GM19372 (cell line): ENCODE results near the gene COQ5.

Experiments
- ATAC-seq: cut with Tn5 transposase; IDR thresholded peaks from one replicate; pipeline ENCODE4 v1.9.1; 2021; ENCODE audit warnings: mild to moderate bottlenecking, low read depth, moderate library complexity; ENCODE audit not compliant: unreplicated experiment

COQ5 gene

DNA sequence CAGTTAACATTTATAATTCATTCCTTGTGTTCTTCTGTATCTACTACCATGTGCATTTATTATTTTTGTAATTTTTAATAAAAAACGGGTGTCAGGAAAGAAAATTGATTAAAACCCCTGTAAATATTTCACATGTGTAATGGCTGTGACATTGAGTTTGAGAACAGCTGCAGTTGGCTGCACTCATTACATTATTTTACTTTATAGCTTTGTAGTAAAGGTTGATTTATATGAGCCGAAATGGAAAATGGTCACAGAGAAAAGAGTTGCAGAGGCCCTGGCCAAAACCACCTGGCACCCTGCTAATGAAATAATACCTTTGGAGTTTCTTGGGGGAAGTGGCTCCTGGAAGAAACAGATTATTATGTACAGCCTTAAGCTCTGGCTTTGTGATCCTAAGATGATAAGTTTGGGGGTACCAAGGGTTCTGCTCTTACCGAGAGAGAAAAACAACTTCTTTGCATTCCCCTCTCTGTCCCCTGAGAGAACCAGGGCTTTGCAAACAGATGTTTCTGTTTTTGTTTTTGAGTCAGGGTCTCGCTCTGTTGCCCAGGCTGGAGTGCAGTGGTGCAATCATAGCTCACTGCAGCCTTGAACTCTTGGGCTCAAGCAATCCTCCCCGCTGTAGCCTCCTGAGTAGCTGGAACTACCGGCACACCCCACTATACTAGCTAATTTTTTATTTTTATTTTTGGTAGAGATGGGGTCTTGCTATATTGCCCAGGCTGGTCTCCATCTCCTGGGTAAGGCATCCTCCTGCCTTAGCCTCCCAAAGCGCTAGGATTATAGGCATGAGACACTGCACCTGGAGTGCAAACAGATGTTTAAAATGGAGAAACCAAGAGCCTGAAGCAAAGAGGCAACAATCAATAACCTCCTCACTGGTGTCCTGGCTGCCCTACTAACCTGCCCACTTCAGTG lies 42.7 kb downstream of the COQ5 start:
- no peak for ATAC-seq

DNA sequence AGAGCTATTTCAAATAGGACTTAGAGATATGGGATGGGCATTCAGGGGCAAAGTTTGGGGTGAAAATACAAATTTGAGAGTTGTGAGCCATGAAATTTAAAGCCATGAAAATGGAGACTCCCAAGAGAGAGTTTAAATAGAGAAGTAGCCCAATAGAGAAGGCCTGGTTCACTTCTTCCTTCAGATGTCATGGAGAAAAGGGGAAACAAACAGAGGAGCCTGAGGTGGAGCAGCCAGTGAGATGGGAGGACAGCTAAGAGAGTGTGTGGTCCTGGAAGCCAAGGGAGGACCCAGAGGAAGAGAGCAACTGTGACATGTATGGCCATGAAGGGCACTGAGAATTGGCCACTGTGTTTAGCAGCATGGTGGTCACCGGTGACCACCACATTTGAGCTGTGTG lies 45.3 kb downstream of the COQ5 start:
- no peak for ATAC-seq

- no peak for ATAC-seq
These were observed 47.8 kb downstream of the COQ5 start for GRCh38 chr12:120481022-120481767.

GRCh38 chr12:120480211-120480610 lies 48.7 kb downstream of the COQ5 start:
- no peak for ATAC-seq

DNA sequence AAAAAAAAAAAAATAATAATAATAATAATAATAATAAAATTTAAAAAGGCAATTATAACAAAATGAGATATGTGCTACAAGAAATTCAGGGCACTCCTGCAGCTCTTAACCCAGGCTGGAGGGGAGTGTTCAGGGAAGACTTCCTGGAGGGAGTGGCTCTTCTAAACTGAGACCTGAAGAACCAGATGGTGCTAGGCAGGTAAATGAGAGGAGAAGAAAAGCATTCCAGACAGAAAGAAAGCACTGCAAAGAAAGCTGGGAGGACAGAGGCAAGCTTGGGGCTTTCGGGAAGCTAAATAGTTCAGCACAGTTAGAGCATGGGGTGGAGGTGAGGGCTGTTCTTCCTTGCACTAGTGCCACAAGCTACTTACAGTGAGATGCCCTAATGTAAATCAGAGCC lies 49.5 kb downstream of the COQ5 start:
- no peak for ATAC-seq

DNA sequence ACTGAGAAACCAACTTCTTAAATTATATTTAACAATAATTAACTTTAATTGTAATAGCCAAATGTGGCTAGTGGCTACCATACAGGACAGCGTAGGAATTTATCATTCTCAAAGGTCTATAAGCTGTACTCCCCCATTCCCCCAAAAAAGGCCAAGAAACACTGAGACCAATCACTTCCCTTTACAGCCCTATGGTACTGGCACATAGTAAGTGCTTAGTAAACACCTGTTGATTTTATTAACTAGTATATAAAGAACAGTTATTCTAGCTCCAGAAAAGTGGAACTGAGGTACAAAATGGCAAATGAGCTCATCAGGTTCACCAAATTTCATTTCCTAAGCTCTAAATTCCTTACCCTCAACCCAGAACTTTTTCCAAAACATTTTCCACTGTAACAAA lies 53.3 kb downstream of the COQ5 start:
- no peak for ATAC-seq

GRCh38 chr12:120474616-120474960 lies 54.4 kb downstream of the COQ5 start:
- no peak for ATAC-seq

GRCh38 chr12:120473807-120474615 lies 54.9 kb downstream of the COQ5 start:
- no peak for ATAC-seq

- no peak for ATAC-seq
These were observed 56.4 kb downstream of the COQ5 start for GRCh38 chr12:120472521-120472920.

DNA sequence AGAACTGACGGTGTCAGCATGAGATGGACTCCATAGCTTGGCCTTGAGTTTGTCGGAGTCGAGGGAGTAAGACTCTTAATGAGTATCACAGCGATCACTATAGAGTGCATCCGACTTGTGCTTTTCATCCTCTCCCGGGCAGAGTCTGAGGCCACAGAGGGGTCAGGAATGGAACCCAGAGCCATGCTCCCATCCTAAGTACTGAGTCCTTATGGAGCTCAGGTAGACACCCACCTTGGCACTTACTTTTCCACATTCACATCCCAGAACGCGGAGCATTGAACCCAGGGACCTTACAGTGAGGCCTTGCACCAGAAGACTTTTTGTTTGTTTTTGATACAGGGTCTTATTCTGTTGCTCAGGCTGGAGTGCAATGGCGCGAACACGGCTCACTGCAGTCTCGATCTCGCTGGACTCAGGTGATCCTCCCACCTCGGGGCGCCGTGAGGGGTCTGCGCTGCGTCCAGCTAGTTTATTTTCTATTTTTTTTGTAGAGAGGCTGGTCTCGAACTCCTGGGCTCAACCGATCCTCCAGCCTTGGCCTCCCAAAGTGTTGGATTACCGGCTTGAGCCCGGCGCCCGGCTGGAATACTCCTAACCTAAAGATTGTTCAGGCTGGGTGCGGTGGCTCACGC lies 58.7 kb downstream of the COQ5 start:
- ATAC-seq = no peak

GRCh38 chr12:120469450-120470149 lies 59.4 kb downstream of the COQ5 start, which contains the start of gene SRSF9:
Gene SRSF9, minus strand, starts transcription at chr12:120469748. Its CDS starts 139 bp downstream, at chr12:120469609.
- ATAC-seq = peak; percentile 90

- peak; percentile 24 for ATAC-seq
These were observed 60.0 kb downstream of the COQ5 start for GRCh38 chr12:120468821-120469449.

- no peak for ATAC-seq
These were observed 60.6 kb downstream of the COQ5 start for GRCh38 chr12:120468325-120468820.

DNA sequence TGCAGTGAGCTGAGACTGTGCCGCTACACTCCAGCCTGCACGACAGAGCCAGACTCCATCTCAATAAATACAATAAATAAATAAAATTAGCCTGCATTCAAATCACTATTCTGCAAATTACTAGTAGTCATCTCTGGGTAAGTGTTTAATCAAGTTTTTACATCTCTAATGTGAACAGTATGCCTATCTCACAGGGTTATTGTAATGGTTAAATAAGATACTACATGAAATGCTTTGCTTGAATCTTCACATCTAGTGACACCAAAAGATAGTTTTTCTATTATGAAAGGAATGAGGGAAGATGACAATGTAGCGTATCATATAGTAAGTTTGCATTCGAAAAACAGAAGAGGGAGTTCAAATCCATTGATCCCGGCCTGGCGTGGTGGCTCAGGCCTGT lies 61.5 kb downstream of the COQ5 start:
- no peak for ATAC-seq

- ATAC-seq = no peak
These were observed 62.2 kb downstream of the COQ5 start for GRCh38 chr12:120466560-120467315.

DNA sequence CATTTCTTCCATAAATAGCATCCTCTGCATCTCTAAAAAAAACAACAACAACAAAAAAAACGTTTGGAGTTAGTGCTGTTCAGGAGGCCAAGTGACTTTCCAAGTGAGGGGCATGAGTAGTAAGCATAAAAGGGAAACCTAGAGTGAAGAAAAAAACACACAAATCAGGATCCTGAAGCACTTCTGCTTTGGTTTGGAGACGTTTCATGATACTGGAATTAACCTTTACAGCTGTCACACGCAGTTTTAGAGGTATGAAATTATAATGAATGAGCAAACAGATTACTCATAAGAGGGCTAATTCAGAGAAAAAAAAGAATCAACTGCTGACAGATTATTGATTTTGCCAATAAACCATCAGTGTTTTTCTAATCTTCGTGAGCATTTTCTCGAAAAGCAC lies 63.2 kb downstream of the COQ5 start:
- ATAC-seq = no peak

DNA sequence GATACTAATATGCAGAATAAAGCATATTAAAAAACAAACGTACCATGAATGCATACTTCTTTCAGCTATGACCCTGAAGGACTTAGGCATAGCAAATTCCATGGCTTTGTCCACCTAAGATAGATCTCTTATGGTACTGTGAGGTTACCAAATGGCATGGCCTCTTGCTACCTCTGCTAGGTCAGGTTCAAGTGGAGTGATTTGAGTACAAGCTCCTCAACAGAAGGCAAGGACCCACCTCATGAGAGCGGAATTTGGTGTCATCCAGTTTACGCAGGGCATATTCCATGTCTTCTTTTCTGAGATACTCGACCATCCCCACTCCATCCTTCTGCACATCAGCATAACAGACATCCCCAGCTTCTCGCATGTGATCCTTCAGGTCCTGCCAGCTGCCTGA lies 65.2 kb downstream of the COQ5 start:
- no peak for ATAC-seq

GRCh38 chr12:120462099-120462640 lies 66.8 kb downstream of the COQ5 start:
- no peak for ATAC-seq
